ENCODE results near the gene DCAF17.

DNA sequence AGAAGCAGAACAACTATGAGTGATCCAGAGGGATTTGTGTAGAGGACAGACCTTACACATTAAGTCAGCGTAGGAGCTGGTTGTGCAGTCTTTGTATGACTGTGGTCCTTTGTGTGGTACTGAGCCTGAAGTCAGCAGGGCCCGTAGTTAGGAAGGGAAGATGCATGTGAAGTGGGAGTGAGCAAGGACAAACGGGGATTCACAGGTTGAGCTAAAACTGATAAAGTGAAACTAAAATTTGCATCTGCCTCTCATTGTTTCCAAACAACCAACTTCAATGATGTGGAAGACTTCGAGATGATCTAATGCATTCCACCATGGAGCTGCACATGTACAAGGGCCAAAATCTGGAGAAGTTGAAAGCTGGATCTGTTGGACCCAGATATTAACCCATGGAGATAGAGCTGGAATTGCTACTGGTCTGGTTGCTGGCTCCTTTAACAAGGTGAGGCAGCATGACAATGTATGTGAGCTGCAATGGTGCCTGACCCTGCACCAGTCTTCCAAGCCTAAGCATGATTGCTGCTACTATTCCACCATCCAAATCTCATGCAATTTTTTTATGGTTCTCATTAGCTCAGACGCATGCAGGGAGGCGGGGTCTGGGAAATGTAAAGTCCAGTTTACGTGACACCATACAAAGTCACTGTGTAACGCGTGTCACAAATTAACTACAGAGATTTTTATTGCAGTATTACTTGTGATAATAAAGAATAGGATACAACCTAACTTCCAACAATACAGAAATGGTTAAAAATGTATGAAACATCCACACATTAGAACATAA, 76.1 kb downstream of the DCAF17 start:
- TF ChIP-seq EZH2 (IDR thresholded peaks at IDR 0.05; ENCODE audit: borderline replicate concordance, insufficient read depth, low read depth, low read length, poor library complexity, severe bottlenecking) (no peak), CTCF (IDR thresholded peaks at IDR 0.05) (no peak)
